T follicular helper cell (primary cell): Measurements from ENCODE around the gene SLC25A22.

Source experiments
- DNase-seq: peaks from one replicate; pipeline ENCODE4 v3.0.0-alpha.2; 2020; ENCODE audit warnings: low read depth

Gene SLC25A22

DNA sequence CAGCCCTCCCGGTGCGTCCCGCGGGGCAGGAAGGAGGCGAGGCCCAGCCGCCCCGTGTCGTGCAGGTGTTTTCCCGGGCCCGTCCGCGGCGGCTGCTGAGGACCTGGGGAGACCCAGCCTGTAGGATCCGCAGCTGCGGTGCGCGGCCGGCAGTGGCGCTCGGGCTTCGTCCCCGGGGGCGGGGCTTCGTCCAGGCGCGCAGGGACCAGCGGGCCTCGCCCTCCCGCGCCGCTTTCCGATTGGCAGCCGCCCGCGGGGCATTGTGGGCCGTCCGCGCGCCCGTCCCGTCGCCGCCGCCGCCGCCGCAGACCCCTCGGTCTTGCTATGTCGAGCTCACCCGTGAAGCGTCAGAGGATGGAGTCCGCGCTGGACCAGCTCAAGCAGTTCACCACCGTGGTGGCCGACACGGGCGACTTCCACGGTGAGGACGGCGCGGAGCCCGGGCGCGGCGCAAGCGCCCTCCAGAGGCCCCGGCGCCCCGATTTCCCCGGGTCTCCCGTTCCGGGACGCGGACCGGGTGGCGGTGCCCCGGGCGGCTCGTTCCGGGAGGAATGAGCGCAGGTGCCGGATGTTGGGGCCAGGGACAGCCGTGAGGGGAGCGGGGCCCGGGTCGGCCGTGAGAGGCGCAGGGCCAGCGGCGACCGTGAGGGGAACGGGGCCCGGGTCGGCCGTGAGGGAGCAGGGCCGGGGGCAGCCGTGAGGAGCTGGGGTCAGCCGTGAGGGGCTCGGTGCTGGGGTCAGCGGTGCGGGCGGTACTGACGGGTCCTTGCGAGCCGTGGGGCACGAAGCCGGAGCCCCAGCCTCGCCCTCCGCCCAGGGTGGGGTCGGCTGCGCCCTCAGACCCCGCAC lies 50.7 kb downstream of the SLC25A22 start, which contains the start of gene TALDO1:
TSS of gene TALDO1 (plus strand) at position 307 of the 849 bp plus-strand sequence. CDS start at position 325, 18 bp downstream.
- peak; percentile 60 for DNase-seq

DNA sequence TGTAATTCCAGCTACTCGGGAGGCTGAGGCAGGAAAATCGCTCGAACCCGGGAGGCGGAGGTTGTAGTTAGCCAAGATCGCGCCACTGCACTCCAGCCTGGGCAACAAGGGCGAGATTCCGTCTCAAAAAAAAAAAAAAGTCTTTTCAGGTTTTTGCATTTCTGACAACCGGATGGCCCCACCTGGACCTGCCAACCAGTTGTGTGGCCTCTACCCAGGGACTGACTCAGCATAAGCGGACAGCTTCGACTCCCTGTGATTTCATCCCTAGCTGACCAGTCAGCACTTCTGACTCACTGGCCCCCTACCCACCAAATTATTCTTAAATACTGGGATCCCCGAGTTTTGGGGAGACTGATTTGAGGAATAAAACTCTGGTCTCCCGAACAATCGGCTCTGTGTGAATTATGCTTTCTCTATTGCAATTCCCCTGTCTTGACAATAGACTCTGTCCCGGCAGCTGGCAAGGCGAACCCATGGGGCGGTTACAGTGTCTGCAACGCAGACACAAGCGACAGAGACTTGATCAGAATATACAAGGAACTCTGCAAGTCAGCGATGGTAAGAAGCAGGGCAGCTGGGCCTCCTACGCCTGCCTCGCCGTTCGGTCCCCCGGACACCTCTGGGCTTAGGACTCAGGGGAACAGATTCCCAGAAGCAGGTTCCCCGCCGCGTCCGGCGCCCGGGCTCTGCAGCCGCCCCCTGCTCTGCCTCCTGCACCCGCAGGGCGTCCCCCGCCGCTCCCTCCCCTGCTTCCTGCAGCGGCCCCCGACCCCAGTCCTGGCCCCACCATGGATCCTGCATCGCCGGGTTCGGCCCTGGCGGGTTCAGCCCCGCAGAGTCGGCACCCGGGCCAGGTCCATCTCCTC lies 51.6 kb downstream of the SLC25A22 start:
- no peak for DNase-seq

GRCh38 chr11:745428-745827 lies 52.7 kb downstream of the SLC25A22 start:
- no peak for DNase-seq

DNA sequence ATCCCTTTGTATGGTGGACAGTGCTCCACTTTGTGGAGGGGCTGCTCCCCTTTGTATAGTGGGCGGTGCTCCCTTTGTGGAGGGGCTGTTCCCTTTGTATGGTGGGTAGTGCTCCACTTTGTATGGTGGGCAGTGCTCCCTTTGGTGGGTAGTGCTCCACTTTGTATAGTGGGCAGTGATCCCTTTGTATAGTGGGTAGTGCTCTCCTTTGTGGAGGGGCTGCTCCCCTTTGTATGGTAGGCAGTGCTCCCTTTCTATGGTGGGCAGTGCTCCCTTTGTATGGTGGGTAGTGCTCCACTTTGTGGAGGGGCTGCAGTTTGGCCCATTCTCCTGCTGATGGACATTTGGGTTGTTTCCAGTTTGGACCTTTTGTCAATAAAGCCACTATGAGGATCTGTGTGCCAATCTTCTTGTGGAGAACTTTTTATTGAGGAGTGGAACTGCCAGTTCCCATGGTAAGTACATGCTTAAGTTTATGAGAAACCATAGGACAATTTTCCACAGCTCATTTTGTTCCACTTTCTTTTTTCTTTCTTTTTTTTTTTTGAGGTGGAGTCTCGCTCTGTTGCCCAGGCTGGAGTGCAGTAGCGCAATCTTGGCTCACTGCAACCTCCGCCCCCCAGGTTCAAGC lies 55.4 kb downstream of the SLC25A22 start:
- DNase-seq = no peak

DNA sequence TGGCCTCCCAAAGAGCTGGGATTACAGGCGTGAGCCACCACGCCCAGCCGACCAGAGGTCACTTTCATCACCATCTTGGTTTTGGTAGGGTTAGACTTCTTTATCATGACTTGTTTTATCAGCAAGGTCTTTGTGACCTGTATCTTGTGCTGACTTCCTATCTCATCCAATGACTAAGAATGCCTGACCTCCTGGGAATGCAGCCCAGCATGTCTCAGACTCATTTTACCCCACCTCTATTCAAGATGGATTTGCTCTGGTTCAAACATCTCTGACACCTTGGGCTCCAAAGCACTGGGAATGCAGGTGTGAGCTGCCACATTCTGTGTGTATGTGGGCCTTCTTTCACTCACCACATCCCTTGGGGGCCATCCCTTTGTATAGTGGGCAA lies 55.9 kb downstream of the SLC25A22 start:
- DNase-seq = no peak
